Measurements from ENCODE around the gene PLCXD3.

Gene PLCXD3

GRCh38 chr5:41418220-41419031 lies 92.0 kb downstream of the PLCXD3 start:
- TF ChIP-seq CTCF (IDR thresholded peaks at IDR 0.05) = no peak

GRCh38 chr5:41416336-41416735 lies 94.1 kb downstream of the PLCXD3 start:
- no peak for TF ChIP-seq CTCF (IDR thresholded peaks at IDR 0.05)

- no peak for TF ChIP-seq CTCF (IDR thresholded peaks at IDR 0.05)
Measured at GRCh38 chr5:41415242-41415641, 95.2 kb downstream of the PLCXD3 start.

GRCh38 chr5:41414598-41414997 lies 95.8 kb downstream of the PLCXD3 start:
- TF ChIP-seq CTCF (IDR thresholded peaks at IDR 0.05) = no peak

GRCh38 chr5:41413074-41413473 lies 97.3 kb downstream of the PLCXD3 start:
- TF ChIP-seq CTCF (IDR thresholded peaks at IDR 0.05) = no peak

- TF ChIP-seq CTCF (IDR thresholded peaks at IDR 0.05) = no peak
Measured at GRCh38 chr5:41412496-41412895, 97.9 kb downstream of the PLCXD3 start.

- TF ChIP-seq CTCF (IDR thresholded peaks at IDR 0.05) = no peak
Measured at GRCh38 chr5:41410737-41411136, 99.7 kb downstream of the PLCXD3 start.

- TF ChIP-seq CTCF (IDR thresholded peaks at IDR 0.05) = no peak
Measured at GRCh38 chr5:41410307-41410706, 100.1 kb downstream of the PLCXD3 start.

Measured in LNCAP (cell line).